ENCODE data around the gene TRIM17. TPM values are rescaled to one million over a fixed set of nuclear protein-coding genes. Genes with fewer than 3 reads are reported as not detected.

Gene TRIM17
- total RNA-seq, 1 donor from 2014 or later: 1.5 TPM

DNA sequence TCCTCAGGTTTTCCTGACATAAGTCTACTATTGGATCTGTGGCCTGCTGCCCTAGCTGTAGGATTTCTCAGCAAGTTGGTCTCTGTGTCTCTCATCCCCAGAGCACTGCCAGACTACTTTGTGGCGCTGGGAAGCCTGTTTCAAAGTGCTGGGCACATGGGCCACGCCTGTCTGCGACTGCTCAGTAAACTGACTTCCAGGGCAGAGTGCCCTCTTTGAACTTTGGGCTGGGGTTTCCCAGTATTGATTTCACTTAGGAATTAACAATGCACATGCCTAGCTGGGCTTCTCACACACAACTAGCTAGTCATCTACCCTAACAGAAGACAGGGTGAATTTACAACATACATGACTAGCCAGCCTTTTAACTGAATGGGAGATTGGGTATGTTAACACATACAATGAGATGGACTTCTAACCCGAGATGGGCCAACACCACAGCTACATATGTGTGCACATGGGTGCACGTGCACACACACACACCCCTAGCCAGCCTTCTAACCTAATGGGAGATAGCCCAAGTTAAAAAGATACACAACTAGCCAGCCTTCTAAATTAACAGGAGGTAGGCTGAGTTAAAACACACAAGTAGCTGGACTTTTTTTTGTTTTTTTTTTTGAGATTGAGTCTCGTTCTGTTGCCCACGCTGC is 6.9 kb upstream of the TRIM17 start:
- TF ChIP-seq EZH2 (IDR thresholded peaks at IDR 0.05; ENCODE audit: insufficient read depth, low read length): no peak
- TF ChIP-seq, protein P1, sequence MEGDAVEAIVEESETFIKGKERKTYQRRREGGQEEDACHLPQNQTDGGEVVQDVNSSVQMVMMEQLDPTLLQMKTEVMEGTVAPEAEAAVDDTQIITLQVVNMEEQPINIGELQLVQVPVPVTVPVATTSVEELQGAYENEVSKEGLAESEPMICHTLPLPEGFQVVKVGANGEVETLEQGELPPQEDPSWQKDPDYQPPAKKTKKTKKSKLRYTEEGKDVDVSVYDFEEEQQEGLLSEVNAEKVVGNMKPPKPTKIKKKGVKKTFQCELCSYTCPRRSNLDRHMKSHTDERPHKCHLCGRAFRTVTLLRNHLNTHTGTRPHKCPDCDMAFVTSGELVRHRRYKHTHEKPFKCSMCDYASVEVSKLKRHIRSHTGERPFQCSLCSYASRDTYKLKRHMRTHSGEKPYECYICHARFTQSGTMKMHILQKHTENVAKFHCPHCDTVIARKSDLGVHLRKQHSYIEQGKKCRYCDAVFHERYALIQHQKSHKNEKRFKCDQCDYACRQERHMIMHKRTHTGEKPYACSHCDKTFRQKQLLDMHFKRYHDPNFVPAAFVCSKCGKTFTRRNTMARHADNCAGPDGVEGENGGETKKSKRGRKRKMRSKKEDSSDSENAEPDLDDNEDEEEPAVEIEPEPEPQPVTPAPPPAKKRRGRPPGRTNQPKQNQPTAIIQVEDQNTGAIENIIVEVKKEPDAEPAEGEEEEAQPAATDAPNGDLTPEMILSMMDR (IDR thresholded peaks at IDR 0.05; ENCODE audit: insufficient read depth, low read depth, low read length): no peak
- peaks cover 9% of the 10 kb centered on the region for H3K36me3 Mint-ChIP-seq (ENCODE audit: low read depth, unreplicated experiment)
- no peaks in the 10 kb centered on the region for H3K4me1 Mint-ChIP-seq (ENCODE audit: low read depth, unreplicated experiment)
- Histone ChIP-seq H3K27ac (ENCODE audit: low read depth, low read length) (no peak overlapping the region), H3K9me3 (ENCODE audit: insufficient read depth, low read depth, low read length) (no peaks in the 10 kb centered on the region), H4K20me1 (ENCODE audit: insufficient read depth, low read length) (no peaks in the 10 kb centered on the region), H3K79me2 (ENCODE audit: insufficient read depth, low read length) (no peaks in the 10 kb centered on the region), H3K4me1 (ENCODE audit: insufficient read depth, low read length) (no peaks in the 10 kb centered on the region), H3K27me3 (ENCODE audit: insufficient read depth, low read length) (no peaks in the 10 kb centered on the region), H3K9ac (ENCODE audit: low read length) (no peak overlapping the region), H3K4me3 (ENCODE audit: insufficient read depth, low read depth, low read length) (no peak overlapping the region), H2AFZ (ENCODE audit: low read depth, low read length) (no peak overlapping the region), H3K36me3 (ENCODE audit: insufficient read depth, low read length) (no peaks in the 10 kb centered on the region), H3K4me2 (ENCODE audit: low read length) (no peak overlapping the region)
- FAIRE-seq: no peak
- peaks cover 7% of the 10 kb centered on the region for H3K9me3 Mint-ChIP-seq (ENCODE audit: unreplicated experiment)
- H3K27ac Mint-ChIP-seq (ENCODE audit: unreplicated experiment): no peak overlapping the region
- peaks cover 45% of the 10 kb centered on the region for H3K27me3 Mint-ChIP-seq (ENCODE audit: low read depth, unreplicated experiment)
- no peak overlapping the region for H3K4me3 Mint-ChIP-seq (ENCODE audit: unreplicated experiment)
- no peak for DNase-seq (ENCODE audit: low read depth)

DNA sequence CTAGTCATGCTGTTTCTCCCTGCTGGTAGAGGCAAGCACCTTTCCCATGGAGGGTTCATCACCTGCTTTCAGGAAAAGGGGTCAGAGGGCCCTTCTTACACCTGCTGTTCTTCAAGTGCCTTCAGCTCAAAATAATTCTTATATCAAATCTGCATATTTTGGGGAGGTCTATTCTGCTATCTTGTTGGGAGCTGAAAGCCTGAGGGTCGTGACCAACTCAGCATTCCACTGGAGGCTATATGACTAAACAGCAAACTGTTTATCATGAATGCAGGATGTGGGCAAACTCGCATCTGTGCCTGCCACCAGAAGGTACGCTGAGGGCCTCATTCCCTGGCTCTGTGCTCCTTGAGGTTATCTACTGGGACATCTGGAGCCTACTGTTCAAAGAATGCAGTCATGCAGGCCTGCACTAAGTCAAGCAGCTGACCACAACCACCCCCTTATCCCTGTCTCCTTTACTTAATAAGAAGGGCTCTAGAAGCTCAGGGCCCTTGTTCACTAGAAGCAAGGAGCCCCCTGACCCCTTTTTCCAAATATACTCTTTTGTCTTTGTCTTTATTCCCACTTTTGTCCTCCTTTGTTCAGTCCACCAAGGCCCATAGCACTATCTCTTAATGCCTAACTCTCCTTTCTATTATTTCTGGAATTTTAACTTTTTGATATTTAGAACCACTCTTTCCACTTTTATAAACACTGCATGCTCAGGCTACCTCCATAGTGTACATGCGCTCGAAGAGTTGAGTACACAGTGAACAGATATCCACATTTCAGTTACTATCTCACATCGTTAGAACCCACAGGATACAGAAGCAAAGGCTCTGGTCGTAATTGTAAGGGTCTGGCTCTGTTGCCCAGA is 4.5 kb upstream of the TRIM17 start:
- no peak for TF ChIP-seq EZH2 (IDR thresholded peaks at IDR 0.05; ENCODE audit: insufficient read depth, low read length)
- TF ChIP-seq, protein P1 (IDR thresholded peaks at IDR 0.05; ENCODE audit: insufficient read depth, low read depth, low read length): no peak
- H3K27me3 ChIP-seq (ENCODE audit: insufficient read depth, low read length): no peaks in the 10 kb centered on the region
- H3K4me2 ChIP-seq (ENCODE audit: low read length): no peak overlapping the region
- peaks cover 7% of the 10 kb centered on the region for H3K9me3 Mint-ChIP-seq (ENCODE audit: unreplicated experiment)
- peaks cover 38% of the 10 kb centered on the region for H3K27me3 Mint-ChIP-seq (ENCODE audit: low read depth, unreplicated experiment)
- H3K36me3 Mint-ChIP-seq (ENCODE audit: low read depth, unreplicated experiment): peaks cover 8% of the 10 kb centered on the region
- no peak overlapping the region for H2AFZ ChIP-seq (ENCODE audit: low read depth, low read length)
- H3K4me1 ChIP-seq (ENCODE audit: insufficient read depth, low read length): peaks cover 4% of the 10 kb centered on the region
- H3K27ac ChIP-seq (ENCODE audit: low read depth, low read length): no peak overlapping the region
- H3K4me3 ChIP-seq (ENCODE audit: insufficient read depth, low read depth, low read length): no peak overlapping the region
- no peaks in the 10 kb centered on the region for H3K9me3 ChIP-seq (ENCODE audit: insufficient read depth, low read depth, low read length)
- no peak for FAIRE-seq
- no peak overlapping the region for H3K9ac ChIP-seq (ENCODE audit: low read length)
- no peak overlapping the region for H3K27ac Mint-ChIP-seq (ENCODE audit: unreplicated experiment)
- H3K79me2 ChIP-seq (ENCODE audit: insufficient read depth, low read length): no peaks in the 10 kb centered on the region
- H3K4me3 Mint-ChIP-seq (ENCODE audit: unreplicated experiment): no peak overlapping the region
- DNase-seq (ENCODE audit: low read depth): no peak
- no peaks in the 10 kb centered on the region for H3K36me3 ChIP-seq (ENCODE audit: insufficient read depth, low read length)
- peaks cover 1% of the 10 kb centered on the region for H3K4me1 Mint-ChIP-seq (ENCODE audit: low read depth, unreplicated experiment)
- H4K20me1 ChIP-seq (ENCODE audit: insufficient read depth, low read length): no peaks in the 10 kb centered on the region

All from astrocyte (in vitro differentiated cells and primary cell).